Stromal cell of bone marrow (primary cell): ENCODE measurements around the gene IL1RL1.

Source experiments
- DNase-seq: peaks from one replicate; pipeline ENCODE4 v3.0.0-alpha.2; 2012; ENCODE audit warnings: low read depth

Gene IL1RL1

DNA sequence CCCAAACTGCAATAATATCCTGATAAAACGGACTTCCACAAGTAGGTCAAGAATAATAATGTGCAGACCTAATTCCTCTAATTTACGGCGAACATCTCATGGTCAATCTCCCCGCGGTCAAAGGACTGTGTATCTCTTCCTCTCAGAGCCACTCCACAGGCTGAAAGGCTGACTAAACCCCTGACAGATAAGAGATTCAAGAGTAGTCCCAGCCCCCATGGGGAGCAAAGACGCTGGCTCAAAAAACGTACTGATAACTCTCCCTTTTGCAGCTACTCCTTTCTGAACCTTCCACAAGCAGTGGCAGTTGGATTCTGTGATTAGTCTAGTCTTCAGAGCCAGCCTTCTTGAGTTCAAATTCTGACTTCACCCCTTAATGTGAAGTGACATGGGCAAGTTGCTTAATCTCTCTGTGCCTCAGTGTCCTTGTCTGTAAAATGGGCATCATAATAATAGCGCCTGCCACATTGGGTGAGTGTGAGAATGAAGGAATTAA is 24.6 kb downstream of the IL1RL1 start:
- DNase-seq: no peak

DNA sequence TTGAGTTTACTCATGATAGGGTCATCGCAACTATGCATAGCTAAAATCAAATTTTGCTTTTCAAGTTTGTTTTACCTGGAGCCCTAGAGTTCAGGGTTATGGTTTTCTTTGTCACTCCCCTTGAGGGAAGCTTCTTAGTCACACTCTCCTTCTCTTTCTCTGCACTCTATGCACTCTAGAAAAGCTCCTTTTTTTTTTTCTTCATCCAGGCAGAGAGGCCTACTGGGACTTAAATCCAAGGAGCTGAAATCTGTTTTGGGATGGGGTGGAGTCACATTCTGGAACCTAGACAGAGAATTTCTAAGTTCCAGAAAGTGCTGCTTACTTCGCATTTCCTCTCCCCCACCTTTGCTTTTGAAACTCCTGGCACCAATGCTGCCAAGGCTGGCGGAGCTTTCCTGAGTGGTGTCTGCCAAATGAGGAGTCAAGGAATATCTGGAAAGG is 25.2 kb downstream of the IL1RL1 start:
- DNase-seq: no peak

DNA sequence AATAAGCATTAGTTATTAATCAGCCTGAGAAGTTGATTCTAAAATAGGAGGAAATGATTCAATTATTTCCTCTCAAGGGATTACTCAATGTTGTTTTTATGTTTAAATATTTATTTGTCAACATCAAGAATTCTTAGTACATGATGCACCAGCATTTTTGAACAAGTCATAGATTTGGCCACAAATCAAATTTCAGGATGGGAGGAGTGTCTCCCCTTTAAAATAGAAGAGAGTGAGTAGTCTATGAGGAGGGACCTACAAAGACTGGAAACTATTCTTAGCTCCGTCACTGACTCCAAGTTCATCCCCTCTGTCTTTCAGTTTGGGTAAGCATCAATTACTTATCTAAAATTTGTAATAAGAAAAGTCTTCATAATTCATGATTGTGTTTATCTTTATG is 25.6 kb downstream of the IL1RL1 start:
- DNase-seq: no peak

DNA sequence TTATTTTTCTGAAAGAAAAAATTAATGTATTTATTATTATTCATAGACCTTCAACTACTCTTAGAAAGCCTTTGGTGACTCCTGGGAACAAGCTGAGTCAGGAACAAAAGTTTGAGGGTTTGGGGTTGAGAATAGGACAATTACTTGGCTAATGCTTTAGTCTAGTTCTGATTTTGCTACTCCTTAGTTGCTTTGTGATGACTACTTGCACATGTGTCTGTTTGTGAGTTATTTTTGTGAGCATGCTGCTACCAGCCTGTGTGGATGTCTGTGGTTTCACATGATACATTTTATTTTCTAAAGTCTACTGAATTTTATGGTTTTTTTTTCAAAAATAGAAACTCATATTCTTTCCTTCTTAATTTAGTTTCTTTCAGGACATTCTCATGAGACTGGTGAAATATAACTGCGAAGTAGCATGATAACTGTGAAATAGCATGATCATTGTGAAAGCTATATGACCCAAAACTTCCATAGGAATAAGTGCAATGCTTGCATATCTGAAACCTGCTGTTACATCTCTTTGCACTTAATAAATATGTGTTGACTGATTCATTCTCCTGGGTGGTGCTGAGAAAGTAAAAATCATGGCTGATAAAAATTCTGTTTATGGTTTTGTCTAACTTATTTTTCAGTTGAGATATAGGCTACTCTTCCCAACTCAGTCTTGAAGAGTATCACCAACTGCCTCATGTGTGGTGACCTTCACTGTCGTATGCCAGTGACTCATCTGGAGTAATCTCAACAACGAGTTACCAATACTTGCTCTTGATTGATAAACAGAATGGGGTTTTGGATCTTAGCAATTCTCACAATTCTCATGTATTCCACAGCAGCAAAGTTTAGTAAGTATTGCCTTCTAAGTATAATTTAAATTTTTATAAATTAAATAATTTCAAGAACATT is 26.4 kb downstream of the IL1RL1 start:
- peak; percentile 53 for DNase-seq

DNA sequence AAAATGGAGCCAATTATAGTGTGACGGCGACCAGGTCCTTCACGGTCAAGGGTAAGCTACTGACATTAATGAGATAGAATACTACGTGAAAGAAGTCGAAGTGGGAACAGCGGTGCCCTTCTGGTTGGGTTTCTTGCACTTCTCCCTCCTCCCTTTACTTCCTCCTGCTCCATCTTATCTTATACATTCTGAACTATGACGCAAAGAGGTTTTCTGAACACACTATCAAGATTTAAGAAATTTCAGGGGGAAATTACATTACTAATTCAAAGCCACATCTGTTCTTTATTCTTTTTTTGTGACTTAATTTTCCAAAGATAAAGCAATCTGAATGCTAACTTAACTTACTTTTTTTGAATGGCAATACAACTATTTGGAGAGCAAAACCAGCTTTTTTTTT is 29.4 kb downstream of the IL1RL1 start:
- DNase-seq: no peak

DNA sequence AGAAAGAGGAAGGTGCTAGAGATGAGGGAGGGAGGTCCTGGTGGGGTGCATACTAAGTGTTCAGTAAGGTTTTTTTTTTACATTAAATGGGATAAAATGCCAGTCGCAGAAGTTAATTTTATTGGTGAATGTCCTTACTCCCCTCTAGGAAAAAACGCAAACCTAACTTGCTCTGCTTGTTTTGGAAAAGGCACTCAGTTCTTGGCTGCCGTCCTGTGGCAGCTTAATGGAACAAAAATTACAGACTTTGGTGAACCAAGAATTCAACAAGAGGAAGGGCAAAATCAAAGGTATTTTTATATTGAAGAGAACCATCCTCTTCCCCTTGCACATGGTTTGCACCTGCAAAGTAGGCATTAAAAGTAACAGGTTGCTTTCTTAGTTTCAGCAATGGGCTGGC is 31.5 kb downstream of the IL1RL1 start:
- DNase-seq: peak; percentile 33

DNA sequence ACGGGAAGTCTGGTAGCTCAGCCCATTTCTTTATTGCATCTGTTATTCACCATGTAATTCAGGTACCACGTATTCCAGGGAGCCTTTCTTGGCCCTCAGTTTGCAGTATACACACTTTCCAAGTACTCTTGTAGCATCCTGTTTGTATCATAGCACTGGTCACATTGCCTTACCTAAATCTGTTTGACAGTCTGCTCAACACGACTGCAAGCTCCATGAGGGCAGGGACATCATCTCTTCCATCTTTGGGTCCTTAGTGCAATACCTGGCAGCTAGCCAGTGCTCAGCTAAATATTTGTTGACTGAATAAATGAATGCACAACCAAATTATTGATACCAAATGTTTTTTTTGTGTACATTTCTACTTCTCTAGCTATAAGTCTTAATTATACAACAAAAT is 33.0 kb downstream of the IL1RL1 start:
- no peak for DNase-seq

DNA sequence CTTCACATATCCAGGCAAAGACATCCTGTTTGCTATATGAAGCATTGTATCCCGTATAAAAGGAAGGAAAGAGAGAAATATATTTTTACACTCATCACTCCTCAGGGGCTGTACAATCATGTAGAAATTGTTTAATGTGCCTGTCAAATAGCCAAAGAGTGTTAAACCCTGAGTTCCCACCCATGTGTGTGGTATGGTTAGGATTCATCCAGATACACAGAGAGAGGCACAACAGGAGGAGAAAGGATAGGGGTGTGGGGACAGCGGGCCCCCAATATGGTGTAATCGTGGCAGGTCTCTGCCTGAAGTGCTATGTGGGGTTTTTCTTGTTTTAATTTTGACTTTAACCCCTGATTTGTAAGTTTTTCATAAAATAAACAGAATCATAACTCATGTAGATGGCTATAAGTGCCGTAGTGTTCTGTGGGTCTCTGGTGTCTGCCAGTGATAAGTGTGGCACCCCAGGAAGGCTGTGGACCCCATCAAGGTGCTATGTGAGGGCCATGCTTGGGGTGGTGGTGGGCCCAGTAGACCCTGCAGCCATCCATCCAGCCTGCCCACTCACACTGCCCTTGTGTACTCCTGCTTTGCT is 34.1 kb downstream of the IL1RL1 start:
- DNase-seq: no peak

DNA sequence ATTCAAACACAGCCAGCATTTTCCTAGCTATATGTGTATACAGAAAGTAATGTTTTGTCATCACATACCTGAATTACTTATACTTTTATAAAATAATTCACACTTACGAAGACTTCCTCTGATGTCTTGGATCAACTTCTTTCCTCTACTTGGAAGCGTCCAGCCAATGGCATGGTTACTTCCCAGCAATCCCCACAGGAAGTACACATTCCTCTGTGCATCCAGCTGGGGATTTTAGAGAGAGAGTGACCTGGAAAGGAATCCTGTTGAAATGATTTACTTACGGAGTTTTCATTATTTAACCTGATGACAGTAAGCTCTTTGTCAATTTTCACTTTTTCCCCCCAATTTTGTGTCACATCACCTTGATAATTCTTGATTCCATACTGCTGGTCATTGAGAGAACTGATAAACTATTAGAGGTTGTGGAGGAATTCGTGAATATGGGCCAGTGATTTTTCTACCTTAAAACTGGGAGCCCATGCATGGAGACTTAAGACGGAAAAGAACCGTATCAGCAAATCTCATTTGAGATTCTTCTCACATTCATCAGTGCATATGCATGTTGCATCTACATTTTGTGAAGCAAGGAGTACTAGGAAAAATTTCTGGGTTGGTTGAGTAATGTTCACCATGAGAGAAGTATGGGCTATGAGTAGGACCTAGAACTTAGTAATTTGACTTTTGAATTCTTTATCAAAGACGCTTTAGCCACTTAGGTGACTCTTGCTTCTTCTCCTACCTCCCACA is 35.2 kb downstream of the IL1RL1 start:
- no peak for DNase-seq

DNA sequence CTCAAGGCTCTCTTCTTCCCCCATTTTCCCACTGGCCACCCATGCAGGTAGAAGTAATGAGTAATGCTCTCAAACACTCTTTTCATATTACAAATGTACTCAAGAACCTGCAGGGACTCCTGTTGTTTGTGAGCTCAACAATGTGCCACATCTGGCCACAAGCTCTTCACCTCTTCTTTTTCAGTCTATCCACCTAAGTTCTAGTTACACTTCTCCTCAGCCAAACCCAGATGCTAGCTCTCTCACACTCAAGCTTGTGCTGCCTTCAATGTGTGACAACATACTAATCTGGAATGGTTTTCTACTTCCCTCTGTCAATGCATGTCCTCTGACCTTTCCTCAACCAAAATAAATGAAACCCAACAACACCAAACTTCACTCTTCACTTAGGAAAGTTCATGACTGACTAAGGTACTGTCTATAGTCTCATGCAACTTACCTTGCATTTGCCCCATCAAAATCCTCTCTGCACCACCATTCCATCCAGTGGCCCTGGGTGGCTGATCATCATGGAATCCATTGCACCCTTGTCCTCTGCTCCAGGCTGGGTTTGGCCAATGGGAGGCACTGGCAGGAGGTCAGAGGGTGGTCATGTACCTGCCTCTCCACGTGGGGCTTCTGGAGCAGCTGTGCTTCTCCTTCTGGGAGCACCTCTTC is 38.9 kb downstream of the IL1RL1 start:
- DNase-seq: no peak

DNA sequence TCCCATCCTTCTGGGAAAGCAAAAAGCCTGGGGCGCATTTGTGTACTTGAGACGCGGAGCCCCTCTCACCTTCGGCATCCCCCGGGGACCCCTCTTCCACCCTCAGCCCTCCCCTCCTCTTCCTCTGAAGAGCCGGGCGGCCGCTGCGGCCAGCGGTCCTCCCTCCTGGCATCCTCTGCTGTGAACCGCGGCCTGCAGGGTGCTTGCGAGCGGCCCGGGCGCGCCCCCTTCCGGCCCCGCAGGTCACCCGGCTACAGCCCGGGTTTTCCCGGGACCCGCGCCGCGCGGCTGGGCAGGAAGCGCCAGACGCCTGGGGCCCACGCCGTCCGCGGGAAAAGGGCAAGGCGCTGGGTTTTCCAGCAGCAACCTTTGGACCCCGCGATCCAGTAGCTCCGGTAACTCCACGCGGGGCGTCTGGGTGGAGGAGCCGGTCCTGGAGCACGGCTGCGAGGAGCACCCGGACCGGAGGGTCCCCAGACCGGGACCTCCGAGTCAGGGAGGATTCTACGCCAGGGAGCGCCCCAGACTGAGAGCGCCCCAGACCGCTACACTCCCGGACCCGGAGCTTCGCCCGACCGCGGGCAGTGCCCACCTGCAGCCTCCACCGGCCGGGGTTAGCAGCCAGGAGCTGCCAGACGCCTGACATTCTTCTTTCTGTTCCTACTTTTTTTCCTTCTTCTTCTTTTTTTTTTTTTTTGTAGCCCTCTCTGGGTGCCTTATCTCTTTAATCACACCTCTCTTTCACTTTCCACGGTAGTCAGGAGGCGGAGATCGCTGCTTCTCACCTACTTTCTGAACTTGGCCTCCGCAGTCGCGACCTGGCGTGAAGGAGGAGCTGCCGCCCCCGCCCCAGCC is 44.4 kb downstream of the IL1RL1 start, which contains the start of gene IL18R1:
IL18R1 (plus strand) TSS at position 271 of the 855 bp plus-strand sequence. CDS start 6,865 bp downstream, outside the sequence.
- DNase-seq: peak; percentile 38

DNA sequence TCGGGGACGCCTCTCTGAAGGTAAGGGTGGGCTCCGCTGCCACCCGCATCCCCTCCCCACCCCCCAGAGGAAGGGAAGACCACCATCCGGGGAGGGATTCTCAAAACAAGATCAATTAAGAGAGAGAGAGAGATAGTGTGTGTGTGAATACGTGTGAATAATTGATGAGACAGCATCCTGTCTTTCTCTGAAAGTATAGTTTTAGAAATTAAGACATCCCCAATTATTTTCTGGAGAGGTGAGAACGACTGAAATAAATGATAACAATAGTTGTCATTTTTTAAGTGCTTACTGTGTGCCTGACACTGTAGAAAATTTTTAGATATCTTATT is 45.0 kb downstream of the IL1RL1 start:
- DNase-seq: no peak

DNA sequence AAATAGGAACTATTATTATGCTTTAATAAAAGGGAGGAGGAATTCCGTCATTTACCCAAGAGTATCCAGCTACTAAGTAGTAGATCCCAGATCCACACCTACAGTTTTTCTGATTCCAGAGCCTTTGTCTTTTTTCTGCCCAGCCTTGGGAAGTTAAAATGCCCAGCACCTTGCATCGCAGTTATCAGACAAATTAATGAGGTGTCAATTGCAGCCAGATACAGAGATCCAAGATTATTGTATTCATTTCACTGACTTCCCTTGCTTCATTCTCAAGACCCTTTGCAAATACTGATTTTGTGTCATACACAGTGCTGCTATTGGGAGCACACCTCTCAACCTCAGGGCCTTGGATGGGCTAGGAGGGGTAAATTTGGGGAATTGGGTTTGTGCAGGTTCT is 45.4 kb downstream of the IL1RL1 start:
- DNase-seq: no peak

DNA sequence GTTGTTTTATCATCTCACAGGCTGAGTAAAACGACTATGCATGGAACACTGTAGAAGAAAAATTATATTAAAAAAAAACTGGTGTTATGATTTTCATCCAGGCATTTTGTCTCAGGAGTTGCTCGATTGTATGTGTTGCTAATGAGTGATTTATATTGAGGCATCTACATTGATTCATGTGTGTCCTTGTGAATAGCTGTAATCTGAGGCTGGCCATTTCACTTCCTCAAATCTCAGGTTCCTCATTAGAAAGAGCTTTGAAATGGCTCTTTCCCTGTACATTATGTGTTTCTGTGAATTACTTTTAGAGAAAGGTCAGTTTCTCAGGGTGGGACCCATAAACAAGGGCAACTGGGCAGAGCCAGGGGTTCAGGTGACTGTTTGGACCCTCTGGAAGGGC is 46.6 kb downstream of the IL1RL1 start:
- no peak for DNase-seq

DNA sequence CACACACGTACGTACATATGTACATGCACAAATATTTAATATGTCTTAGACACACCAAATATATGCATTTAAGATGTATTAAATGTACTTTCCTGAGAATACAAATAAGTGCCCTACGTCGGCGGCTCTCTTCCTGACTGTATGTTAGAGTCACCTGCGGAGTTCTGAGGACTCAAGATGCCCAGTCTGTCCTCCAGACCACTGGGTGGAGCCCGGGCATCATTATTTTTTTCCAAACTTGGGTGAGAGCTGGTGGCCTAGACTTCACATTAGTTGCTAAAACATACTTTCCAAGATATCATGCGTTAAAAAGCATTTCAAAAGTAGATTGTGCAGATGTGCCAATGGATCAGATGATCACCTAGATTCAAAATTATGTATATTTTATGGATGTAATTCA is 47.1 kb downstream of the IL1RL1 start:
- DNase-seq: no peak

DNA sequence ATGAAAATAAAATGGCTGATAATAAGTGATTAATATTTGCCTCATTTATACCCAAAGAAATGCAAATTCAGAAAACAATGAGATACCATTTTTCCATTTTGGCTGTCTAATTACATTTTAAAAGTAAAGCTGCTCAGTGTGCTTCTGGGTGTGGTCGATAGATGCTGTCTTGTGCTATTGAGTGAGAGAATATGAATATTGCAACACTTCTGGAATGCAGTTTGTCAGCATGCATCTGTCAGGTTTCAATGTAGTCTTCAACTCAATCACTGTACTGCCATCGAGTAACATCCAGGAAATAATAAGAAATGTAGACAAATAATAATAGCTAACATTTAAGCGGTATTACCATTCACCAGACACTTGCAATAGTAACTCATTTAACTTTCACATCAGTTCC is 48.2 kb downstream of the IL1RL1 start:
- no peak for DNase-seq

DNA sequence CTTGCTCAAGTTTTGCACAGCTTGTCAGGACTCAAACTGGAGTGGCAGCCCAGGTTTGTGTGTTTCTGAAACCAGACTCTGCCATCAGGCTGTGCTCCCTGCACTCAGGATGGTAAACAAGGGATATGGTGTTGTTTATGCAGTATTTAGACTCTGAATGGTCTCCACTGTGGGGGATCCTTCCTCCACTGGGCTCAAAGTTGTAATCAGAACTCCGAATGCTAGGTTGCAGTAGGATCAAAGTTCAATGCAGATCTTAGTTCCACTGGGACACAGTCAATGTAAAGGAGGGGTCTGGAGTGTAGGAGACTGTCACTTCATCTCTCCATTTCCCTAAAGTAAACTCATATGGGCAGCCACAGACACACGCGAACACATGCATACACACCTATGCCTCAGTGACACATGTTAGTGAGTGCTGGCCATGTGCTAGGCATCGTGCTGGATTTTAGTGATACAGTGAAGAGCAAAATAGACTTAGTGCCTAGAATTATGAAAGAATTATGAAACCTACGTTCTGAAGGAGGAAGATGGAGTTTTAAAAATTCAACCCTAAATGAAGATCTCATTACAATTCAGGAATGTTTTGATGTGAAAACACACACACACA is 50.4 kb downstream of the IL1RL1 start:
- DNase-seq: no peak

DNA sequence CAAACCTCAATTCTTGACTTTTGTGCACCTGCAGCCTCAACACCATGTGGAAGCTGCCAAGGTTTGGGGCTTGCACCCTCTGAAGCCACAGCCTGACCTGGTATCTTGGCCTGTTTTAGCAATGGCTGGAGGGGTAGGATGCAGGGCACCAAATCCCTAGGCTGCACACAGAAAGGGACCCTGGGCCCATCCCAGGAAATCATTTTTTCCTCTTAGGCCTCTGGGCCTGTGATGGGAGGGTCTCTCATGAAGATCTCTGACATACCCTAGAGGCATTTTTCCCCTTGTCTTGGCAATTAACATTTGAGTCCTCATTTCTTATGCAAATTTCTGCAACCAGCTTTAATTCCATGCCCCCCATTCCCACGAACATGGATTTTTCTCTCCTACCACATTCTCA is 54.4 kb downstream of the IL1RL1 start:
- no peak for DNase-seq

DNA sequence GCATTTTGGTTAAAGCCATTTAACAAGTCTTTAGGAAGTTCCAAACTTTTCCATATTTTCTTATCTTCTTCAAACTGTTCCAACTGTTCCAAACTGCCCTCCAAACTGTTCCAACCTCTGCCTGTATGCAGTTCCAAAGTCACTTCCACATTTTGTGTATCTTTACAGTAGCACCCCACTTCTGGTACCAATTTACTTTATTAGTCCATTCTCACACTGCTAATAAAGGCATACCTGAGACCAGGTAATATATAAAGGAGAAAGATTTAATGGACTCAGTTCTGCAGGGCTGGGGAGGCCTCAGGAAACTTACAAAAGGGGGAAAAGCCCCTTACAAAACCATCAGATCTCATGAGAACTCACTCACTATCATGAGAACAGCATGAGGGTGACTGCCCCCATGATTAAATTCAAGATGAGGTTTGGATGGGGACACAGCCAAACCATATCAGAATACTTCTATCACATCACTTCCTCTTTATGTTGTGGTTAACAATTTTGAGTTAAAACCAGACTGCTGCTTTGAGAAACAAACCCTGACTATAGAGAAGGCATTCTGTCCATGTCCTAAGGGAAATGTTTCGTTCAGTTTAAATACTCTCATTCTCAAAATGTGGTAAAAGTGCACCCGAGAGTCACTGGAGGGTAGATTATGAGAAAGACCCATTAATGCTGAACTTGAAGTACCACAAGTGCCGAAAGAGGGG is 55.2 kb downstream of the IL1RL1 start:
- no peak for DNase-seq

DNA sequence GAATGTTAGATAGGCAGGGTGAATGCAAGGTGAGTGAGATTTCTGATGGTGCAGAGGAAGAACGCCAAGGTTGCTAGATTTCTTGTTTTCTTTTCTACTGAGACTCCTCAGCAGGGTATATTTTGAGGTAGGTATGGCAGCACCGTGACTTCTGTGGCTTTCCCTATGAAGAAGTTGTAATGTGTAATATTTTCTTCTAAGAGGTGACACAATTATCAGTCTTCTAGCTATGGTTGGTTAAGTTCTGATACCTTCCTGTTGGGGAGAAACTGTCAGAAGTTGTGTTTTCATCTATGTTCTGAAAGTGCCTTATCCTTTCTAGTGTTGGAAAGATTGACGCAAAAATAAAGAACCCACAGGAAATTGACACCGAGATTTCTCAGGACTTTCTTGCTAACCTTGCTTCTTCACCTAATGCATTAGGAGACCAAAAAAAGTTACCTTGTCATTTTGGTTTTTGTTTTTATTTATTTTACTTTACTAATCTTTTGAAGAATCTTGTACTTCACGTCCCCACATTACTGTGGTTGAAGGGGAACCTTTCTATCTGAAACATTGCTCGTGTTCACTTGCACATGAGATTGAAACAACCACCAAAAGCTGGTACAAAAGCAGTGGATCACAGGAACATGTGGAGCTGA is 56.1 kb downstream of the IL1RL1 start:
- DNase-seq: no peak
